Measurements from ENCODE around the gene ATOSA. TPM values are rescaled to one million over a fixed set of nuclear protein-coding genes. Genes with fewer than 3 reads are reported as not detected.

ATOSA gene
- total and polyA plus RNA-seq, 2 of the 13 experiments (the other 11 are each of a cell fraction or from before 2014, with no cell fraction given), result 6.6 to 16.3 TPM

- TF ChIP-seq TFDP2 (CRISPR knock-in tag; IDR thresholded peaks at IDR 0.05) (0 out of 2 replicates have a peak, but pooled peaks have one; percentile 47), ARNTL (CRISPR knock-in tag; IDR thresholded peaks at IDR 0.05) (peak; percentile 77; the same call in 1 of the 2 replicates), IRF2 (CRISPR knock-in tag; IDR thresholded peaks at IDR 0.05) (peak; percentile 21; the same call in 1 of the 2 replicates), BHLHE40 (IDR thresholded peaks at IDR 0.05; ENCODE audit: low read length) (peak; percentile 72), ZNF615 (CRISPR knock-in tag; IDR thresholded peaks at IDR 0.05; ENCODE audit: borderline replicate concordance) (0 out of 2 replicates have a peak, but pooled peaks have one; percentile 53), PHF20 (CRISPR knock-in tag; IDR thresholded peaks at IDR 0.05) (0 out of 2 replicates have a peak, but pooled peaks have one; percentile 8), THRA (CRISPR knock-in tag; IDR thresholded peaks at IDR 0.05; ENCODE audit: borderline replicate concordance) (0 out of 2 replicates have a peak, but pooled peaks have one; percentile 40), ARID3A (IDR thresholded peaks at IDR 0.05; ENCODE audit: low read depth, low read length) (no peak), TGIF2 (CRISPR knock-in tag; IDR thresholded peaks at IDR 0.05) (peak; percentile 96), ZNF574 (CRISPR knock-in tag; IDR thresholded peaks at IDR 0.05) (peak; percentile 44; the same call in 1 of the 2 replicates), POLR2AphosphoS5 (IDR thresholded peaks at IDR 0.05; ENCODE audit: low read depth, low read length) (peak; percentile 53), ZNF382 (CRISPR knock-in tag; IDR thresholded peaks at IDR 0.05; ENCODE audit: borderline replicate concordance) (no peak), CHCHD3 (CRISPR knock-in tag; IDR thresholded peaks at IDR 0.05) (no peak), FOXP1 (IDR thresholded peaks at IDR 0.05) (no peak), FOXP1 (CRISPR knock-in tag; IDR thresholded peaks at IDR 0.05) (no peak), ZNF326 (CRISPR knock-in tag; IDR thresholded peaks at IDR 0.05; ENCODE audit: borderline replicate concordance) (no peak), NFKB2 (CRISPR knock-in tag; IDR thresholded peaks at IDR 0.05; ENCODE audit: borderline replicate concordance) (0 out of 2 replicates have a peak, but pooled peaks have one; percentile 4), MIER2 (CRISPR knock-in tag; IDR thresholded peaks at IDR 0.05) (no peak), ZNF276 (CRISPR knock-in tag; IDR thresholded peaks at IDR 0.05; ENCODE audit: low read depth) (no peak)
Measured at GRCh38 chr15:52679232-52680040, at the start of gene ATOSA (continued).

Data from HepG2 (cell line).